Measurements from ENCODE around the gene P2RX1.

DNA sequence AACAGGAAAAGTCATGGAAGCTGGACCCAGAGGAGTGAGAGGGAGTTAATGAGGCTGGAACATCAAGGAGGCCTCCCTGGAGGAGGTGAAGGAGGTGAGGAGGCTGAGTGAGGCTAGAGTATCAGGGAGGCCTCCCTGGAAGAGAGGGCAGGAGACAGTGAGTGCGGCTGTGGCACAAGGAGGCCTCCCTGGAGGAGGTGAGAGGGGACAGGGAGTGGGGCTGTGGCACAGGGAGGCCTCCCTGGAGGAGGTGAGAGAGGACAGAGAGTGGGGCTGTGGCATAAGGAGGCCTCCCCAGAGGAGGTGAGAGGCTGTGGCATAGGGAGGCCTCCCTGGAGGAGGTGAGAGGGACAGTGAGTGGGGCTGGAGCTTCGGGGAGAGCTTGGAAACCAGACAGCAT, 28.9 kb downstream of the P2RX1 start:
- TF ChIP-seq, protein P1, sequence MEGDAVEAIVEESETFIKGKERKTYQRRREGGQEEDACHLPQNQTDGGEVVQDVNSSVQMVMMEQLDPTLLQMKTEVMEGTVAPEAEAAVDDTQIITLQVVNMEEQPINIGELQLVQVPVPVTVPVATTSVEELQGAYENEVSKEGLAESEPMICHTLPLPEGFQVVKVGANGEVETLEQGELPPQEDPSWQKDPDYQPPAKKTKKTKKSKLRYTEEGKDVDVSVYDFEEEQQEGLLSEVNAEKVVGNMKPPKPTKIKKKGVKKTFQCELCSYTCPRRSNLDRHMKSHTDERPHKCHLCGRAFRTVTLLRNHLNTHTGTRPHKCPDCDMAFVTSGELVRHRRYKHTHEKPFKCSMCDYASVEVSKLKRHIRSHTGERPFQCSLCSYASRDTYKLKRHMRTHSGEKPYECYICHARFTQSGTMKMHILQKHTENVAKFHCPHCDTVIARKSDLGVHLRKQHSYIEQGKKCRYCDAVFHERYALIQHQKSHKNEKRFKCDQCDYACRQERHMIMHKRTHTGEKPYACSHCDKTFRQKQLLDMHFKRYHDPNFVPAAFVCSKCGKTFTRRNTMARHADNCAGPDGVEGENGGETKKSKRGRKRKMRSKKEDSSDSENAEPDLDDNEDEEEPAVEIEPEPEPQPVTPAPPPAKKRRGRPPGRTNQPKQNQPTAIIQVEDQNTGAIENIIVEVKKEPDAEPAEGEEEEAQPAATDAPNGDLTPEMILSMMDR (IDR thresholded peaks at IDR 0.05) = no peak
- TF ChIP-seq POLR2A (IDR thresholded peaks at IDR 0.05) = no peak
